Breast epithelium (tissue), 4 donors: ENCODE measurements around the gene FEZF1. TPM values are rescaled to one million over a fixed set of nuclear protein-coding genes. Genes with fewer than 3 reads are reported as not detected.
"Not testable (repeated sequence)": the region's sequence is repeated elsewhere in the genome, so short reads cannot be mapped to it uniquely, and the experiment has no call there.

ENCODE experiments used
- DNase-seq, 2 donors: peaks; one replicate each; pipeline ENCODE4 v3.0.0-alpha.2; 2019; ENCODE audit warnings: low spot score in 2 of 2
- H3K27ac ChIP-seq, 2 donors: fragments of 200-600 bp; sonication (generic) in 1 of 2; one replicate each; pipeline ENCODE4 v1.5.1; 2016 to 2019; ENCODE audit warnings: mild to moderate bottlenecking in 1 of 2
- H3K27me3 ChIP-seq, 2 donors: fragments of 200-600 bp; sonication (generic) in 1 of 2; one replicate each; pipeline versions ENCODE4 v1.5.1 to v1.6.0; 2017 to 2019; ENCODE audit warnings: control low read depth in 1 of 2, mild to moderate bottlenecking in 1 of 2
- H3K36me3 ChIP-seq: fragments of 200-600 bp; one replicate; pipeline ENCODE4 v1.5.1; 2019
- H3K4me1 ChIP-seq, 2 donors: fragments of 200-600 bp; sonication (generic); one replicate each; pipeline ENCODE4 v1.5.1; 2016 to 2019; ENCODE audit warnings: control low read depth in 1 of 2
- H3K4me3 ChIP-seq, 3 donors: fragments of 200-600 bp; sonication (generic); 1 replicate in 2 of 3; 2 replicates in 1 of 3; pipeline ENCODE4 v1.5.1; 2016 to 2019; ENCODE audit warnings: mild to moderate bottlenecking in 3 of 3, moderate library complexity in 2 of 3
- H3K9me3 ChIP-seq, 2 donors: fragments of 200-600 bp; sonication (generic) in 1 of 2; one replicate each; pipeline ENCODE4 v1.5.1; 2016 to 2019; ENCODE audit warnings: control low read depth in 1 of 2
- CTCF ChIP-seq, 3 donors: fragments of 450-650 bp; IDR thresholded peaks; one replicate each; pipeline ENCODE4 v1.5.1; 2016 to 2017; ENCODE audit warnings: antibody characterized with exemption in 3 of 3, mild to moderate bottlenecking in 3 of 3, moderate library complexity in 3 of 3
- POLR2A ChIP-seq: fragments of 450-650 bp; IDR thresholded peaks from one replicate; pipeline ENCODE4 v1.6.1; 2016; ENCODE audit warnings: antibody characterized with exemption, mild to moderate bottlenecking, moderate library complexity
- POLR2AphosphoS5 ChIP-seq, 3 donors: sonication (generic); formaldehyde crosslinking; IDR thresholded peaks; one replicate each; pipeline ENCODE4 v1.6.1; 2017; ENCODE audit warnings: antibody characterized with exemption in 3 of 3
- intact Hi-C: fragments of 100-400 bp; cut with DNase I; formaldehyde crosslinking; loops from one replicate; pipeline ENCODE4 v1.15.1; 2023; ENCODE audit warnings: low total_unique reads
- total RNA-seq, 3 donors: library from RNA; depleted of rRNA; stranded (reverse); fragments of >200 nt; gene quantifications; one replicate each; pipeline ENCODE4 v1.1.0, GENCODE V29; 2016

FEZF1 gene
- total RNA-seq, 3 donors from 2014 or later: not detected

- Histone ChIP-seq H3K9me3 (peaks cover 5 to 26% of the 10 kb centered on the region in 2 donors), H3K36me3 (no peaks in the 10 kb centered on the region), H3K4me3 (no peak overlapping the region), H3K27me3 (peaks cover 0 to 14% of the 10 kb centered on the region in 2 donors), H3K4me1 (no peaks in the 10 kb centered on the region), H3K27ac (no peak overlapping the region)
- TF ChIP-seq POLR2AphosphoS5 (IDR thresholded peaks at IDR 0.05) (no peak), POLR2A (no peak), CTCF (IDR thresholded peaks at IDR 0.05) (no peak)
- intact Hi-C loops: no loop called here
- DNase-seq: no peak
These were observed 14.1 kb downstream of the FEZF1 start for GRCh38 chr7:122290476-122290875.

GRCh38 chr7:122289426-122289825 is 15.1 kb downstream of the FEZF1 start:
- H3K9me3 ChIP-seq: peaks cover 5 to 26% of the 10 kb centered on the region in 2 donors
- peaks cover 0 to 8% of the 10 kb centered on the region in 2 donors for H3K27me3 ChIP-seq
- no peak overlapping the region for H3K4me3 ChIP-seq
- TF ChIP-seq CTCF (IDR thresholded peaks at IDR 0.05) (no peak), POLR2AphosphoS5 (IDR thresholded peaks at IDR 0.05) (no peak), POLR2A (no peak)
- no peaks in the 10 kb centered on the region for H3K4me1 ChIP-seq
- intact Hi-C loops: no loop called here
- no peak overlapping the region for H3K27ac ChIP-seq
- no peaks in the 10 kb centered on the region for H3K36me3 ChIP-seq
- DNase-seq: no peak

GRCh38 chr7:122284608-122285007 is 19.9 kb downstream of the FEZF1 start:
- H3K27me3 ChIP-seq, DNase-seq, H3K9me3 ChIP-seq, H3K27ac ChIP-seq, H3K36me3 ChIP-seq, H3K4me3 ChIP-seq, H3K4me1 ChIP-seq, intact Hi-C loops: not testable (repeated sequence)

- intact Hi-C loops: no loop called here
- Histone ChIP-seq H3K9me3 (no peaks in the 10 kb centered on the region), H3K36me3 (no peaks in the 10 kb centered on the region), H3K4me3 (no peak overlapping the region), H3K27ac (no peak overlapping the region), H3K4me1 (no peaks in the 10 kb centered on the region), H3K27me3 (no peaks in the 10 kb centered on the region)
- TF ChIP-seq POLR2A: no peak
- no peak for TF ChIP-seq POLR2AphosphoS5 (IDR thresholded peaks at IDR 0.05)
- TF ChIP-seq CTCF (IDR thresholded peaks at IDR 0.05): no peak
- DNase-seq: no peak
These were observed 31.4 kb downstream of the FEZF1 start for GRCh38 chr7:122273117-122273516.

GRCh38 chr7:122269241-122269640 is 35.3 kb downstream of the FEZF1 start:
- Histone ChIP-seq H3K4me1 (no peaks in the 10 kb centered on the region), H3K36me3 (no peaks in the 10 kb centered on the region)
- intact Hi-C loops: no loop called here

More at GRCh38 chr7:122269241-122269640, 35.3 kb downstream of the FEZF1 start:
- DNase-seq: no peak
- Histone ChIP-seq H3K27ac (no peak overlapping the region), H3K27me3 (no peaks in the 10 kb centered on the region), H3K9me3 (no peaks in the 10 kb centered on the region), H3K4me3 (no peak overlapping the region)
- no peak for TF ChIP-seq POLR2AphosphoS5 (IDR thresholded peaks at IDR 0.05)
- TF ChIP-seq CTCF (IDR thresholded peaks at IDR 0.05): no peak
- TF ChIP-seq POLR2A: no peak
